GM23338 (cell line): ENCODE results near the gene SSTR4. TPM values are rescaled to one million over a fixed set of nuclear protein-coding genes. Genes with fewer than 3 reads are reported as not detected.

ENCODE experiments used
- ATAC-seq: fragments of 200-7000 bp; cut with Tn5 transposase; 3 replicates; pipeline ENCODE4 v1.9.1; 2020
- DNase-seq: peaks from one replicate; pipeline ENCODE4 v3.0.0-alpha.2; 2015; ENCODE audit warnings: low spot score
- H2AFZ ChIP-seq: fragments of 200-600 bp; sonication (generic); 2 replicates; pipeline ENCODE4 v1.8.0; 2016; ENCODE audit warnings: antibody characterized with exemption, mild to moderate bottlenecking, moderate library complexity
- H3F3A ChIP-seq: fragments of 200-600 bp; sonication (generic); replicated peaks from 2 replicates; pipeline ENCODE4 v1.8.0; 2017; ENCODE audit warnings: antibody characterized with exemption, mixed run types, low read depth
- H3K27ac ChIP-seq: fragments of 200-600 bp; sonication (generic); 2 replicates; pipeline ENCODE4 v1.6.1; 2016; ENCODE audit warnings: low read depth
- H3K27me3 ChIP-seq: fragments of 200-600 bp; sonication (generic); 2 replicates; pipeline ENCODE4 v1.8.0; 2016; ENCODE audit warnings: mild to moderate bottlenecking, mixed run types, moderate library complexity; ENCODE audit not compliant: insufficient read depth
- H3K36me3 ChIP-seq: fragments of 200-600 bp; sonication (generic); 2 replicates; pipeline ENCODE4 v1.8.0; 2016; ENCODE audit warnings: mild to moderate bottlenecking; ENCODE audit not compliant: insufficient read depth
- H3K4me1 ChIP-seq: fragments of 200-600 bp; sonication (generic); 2 replicates; pipeline ENCODE4 v1.8.0; 2016; ENCODE audit warnings: mild to moderate bottlenecking, moderate library complexity; ENCODE audit not compliant: insufficient read depth
- H3K4me2 ChIP-seq: fragments of 200-600 bp; sonication (generic); 2 replicates; pipeline ENCODE4 v1.7.1; 2017; ENCODE audit warnings: mixed run types
- H3K4me3 ChIP-seq: fragments of 200-600 bp; sonication (generic); 2 replicates; pipeline ENCODE4 v1.6.1; 2016; ENCODE audit warnings: mixed run types
- H3K79me2 ChIP-seq: fragments of 200-600 bp; sonication (generic); replicated peaks from 2 replicates; pipeline ENCODE4 v1.8.0; 2017; ENCODE audit warnings: mild to moderate bottlenecking; ENCODE audit not compliant: insufficient read depth
- H3K9me2 ChIP-seq: fragments of 200-600 bp; sonication (generic); 2 replicates; pipeline ENCODE4 v1.8.0; 2017; ENCODE audit not compliant: insufficient read depth
- H4K20me1 ChIP-seq: fragments of 200-600 bp; sonication (generic); replicated peaks from 2 replicates; pipeline ENCODE4 v1.8.0; 2017; ENCODE audit warnings: mild to moderate bottlenecking; ENCODE audit not compliant: insufficient read depth
- H3K27ac Mint-ChIP-seq: 2 replicates; pipeline ENCODE4 v1.8.0; 2020; ENCODE audit warnings: inconsistent platforms, mild to moderate bottlenecking, moderate library complexity, mixed read lengths
- H3K27me3 Mint-ChIP-seq: 3 replicates; pipeline ENCODE4 v1.8.0; 2022; ENCODE audit warnings: low read depth, mild to moderate bottlenecking, moderate library complexity, mixed read lengths, inconsistent platforms; ENCODE audit not compliant: insufficient read depth, poor library complexity
- H3K36me3 Mint-ChIP-seq: 3 replicates; pipeline ENCODE4 v1.8.0; 2021; ENCODE audit warnings: low read depth, mild to moderate bottlenecking, inconsistent platforms, moderate library complexity, mixed read lengths
- H3K4me1 Mint-ChIP-seq: 3 replicates; pipeline ENCODE4 v1.8.0; 2020; ENCODE audit warnings: mild to moderate bottlenecking, inconsistent platforms, mixed read lengths
- H3K4me3 Mint-ChIP-seq: 3 replicates; pipeline ENCODE4 v1.8.0; 2021; ENCODE audit warnings: moderate library complexity, mild to moderate bottlenecking, inconsistent platforms, mixed read lengths
- H3K9me3 Mint-ChIP-seq: 3 replicates; pipeline ENCODE4 v1.8.0; 2020; ENCODE audit warnings: moderate library complexity, mild to moderate bottlenecking, inconsistent platforms, mixed read lengths
- CREB1 ChIP-seq: fragments of 250-450 bp; sonication (Bioruptor Pico); IDR thresholded peaks from 2 replicates; pipeline ENCODE4 v1.5.0; 2020; ENCODE audit warnings: low read depth, mild to moderate bottlenecking, moderate library complexity
- CTCF ChIP-seq, 2 experiments: fragments of 200-600 bp in 1 of 2; sonication (generic) in 1 of 2; conservative IDR thresholded peaks; 2 replicates each; pipeline versions ENCODE4 v1.5.1 to v1.6.1; 2016 to 2017; ENCODE audit warnings: antibody characterized with exemption in 2 of 2, low read depth in 2 of 2, mild to moderate bottlenecking in 2 of 2, moderate library complexity in 1 of 2
- ETS1 ChIP-seq: IDR thresholded peaks from 2 replicates; pipeline ENCODE4 v1.6.1; 2016; ENCODE audit warnings: antibody characterized with exemption
- EZH2 ChIP-seq: fragments of 200-600 bp; sonication (generic); IDR thresholded peaks from one replicate; pipeline ENCODE4 v1.8.0; 2017; ENCODE audit warnings: antibody characterized with exemption, mild to moderate bottlenecking, low read depth; ENCODE audit not compliant: unreplicated experiment
- JUNB ChIP-seq: IDR thresholded peaks from one replicate; pipeline ENCODE4 v1.6.1; 2016; ENCODE audit warnings: antibody characterized with exemption; ENCODE audit not compliant: unreplicated experiment
- ZNF114 ChIP-seq: fragments of 250-450 bp; sonication (Bioruptor Pico); IDR thresholded peaks from 2 replicates; pipeline ENCODE4 v1.5.0; 2020; ENCODE audit warnings: mild to moderate bottlenecking, moderate library complexity
- polyA plus RNA-seq: library from polyadenylated mRNA; unstranded; fragments of >200 nt; fragmentation: Nextera tagmentation; extraction: Ambion mirVana; gene quantifications from 2 replicates; pipeline ENCODE4 v1.2.1, GENCODE V29; 2016
- total RNA-seq: library from RNA; depleted of rRNA; stranded (reverse); fragments of >200 nt; shearing (Covaris generic); gene quantifications from 2 replicates; pipeline ENCODE4 v1.2.3, GENCODE V29; 2014
- TF ChIP-seq, protein P1 (sequence below): IDR thresholded peaks from one replicate; pipeline ENCODE4 v1.6.1; 2018; ENCODE audit warnings: antibody characterized with exemption; ENCODE audit not compliant: unreplicated experiment

Gene SSTR4
- total and polyA plus RNA-seq, 2 experiments from 2014 or later = not detected

DNA sequence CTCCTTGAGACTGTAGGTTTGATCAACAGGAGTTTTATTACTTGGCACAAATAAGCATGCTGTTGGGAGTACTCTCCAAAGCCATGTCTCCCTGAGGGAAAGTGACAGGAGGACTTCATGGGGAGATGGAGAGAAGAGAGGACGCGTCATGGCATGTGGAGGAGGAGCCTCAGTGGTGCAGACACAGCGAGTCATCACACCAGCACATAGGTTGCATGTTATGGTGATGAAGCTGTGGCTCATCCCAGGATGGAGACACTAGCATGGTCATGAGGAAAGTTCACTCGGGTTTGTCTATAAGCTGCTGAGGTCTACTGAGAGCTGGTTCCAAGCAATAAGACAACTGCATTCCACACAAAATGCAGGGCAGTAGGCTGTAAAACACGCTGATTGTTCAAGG, 13.2 kb upstream of the SSTR4 start:
- Histone ChIP-seq H3K36me3 (no peaks in the 10 kb centered on the region), H3K27ac (no peak overlapping the region), H3K4me1 (no peaks in the 10 kb centered on the region), H3K4me3 (no peak overlapping the region), H3F3A (no peaks in the 10 kb centered on the region), H3K4me2 (no peak overlapping the region), H4K20me1 (no peaks in the 10 kb centered on the region), H3K9me2 (no peaks in the 10 kb centered on the region), H3K79me2 (no peaks in the 10 kb centered on the region), H3K27me3 (no peaks in the 10 kb centered on the region), H2AFZ (no peak overlapping the region)
- no peak overlapping the region for H3K4me3 Mint-ChIP-seq
- DNase-seq = no peak
- no peaks in the 10 kb centered on the region for H3K27me3 Mint-ChIP-seq
- no peaks in the 10 kb centered on the region for H3K4me1 Mint-ChIP-seq
- H3K27ac Mint-ChIP-seq = no peak overlapping the region
- TF ChIP-seq, protein P1, sequence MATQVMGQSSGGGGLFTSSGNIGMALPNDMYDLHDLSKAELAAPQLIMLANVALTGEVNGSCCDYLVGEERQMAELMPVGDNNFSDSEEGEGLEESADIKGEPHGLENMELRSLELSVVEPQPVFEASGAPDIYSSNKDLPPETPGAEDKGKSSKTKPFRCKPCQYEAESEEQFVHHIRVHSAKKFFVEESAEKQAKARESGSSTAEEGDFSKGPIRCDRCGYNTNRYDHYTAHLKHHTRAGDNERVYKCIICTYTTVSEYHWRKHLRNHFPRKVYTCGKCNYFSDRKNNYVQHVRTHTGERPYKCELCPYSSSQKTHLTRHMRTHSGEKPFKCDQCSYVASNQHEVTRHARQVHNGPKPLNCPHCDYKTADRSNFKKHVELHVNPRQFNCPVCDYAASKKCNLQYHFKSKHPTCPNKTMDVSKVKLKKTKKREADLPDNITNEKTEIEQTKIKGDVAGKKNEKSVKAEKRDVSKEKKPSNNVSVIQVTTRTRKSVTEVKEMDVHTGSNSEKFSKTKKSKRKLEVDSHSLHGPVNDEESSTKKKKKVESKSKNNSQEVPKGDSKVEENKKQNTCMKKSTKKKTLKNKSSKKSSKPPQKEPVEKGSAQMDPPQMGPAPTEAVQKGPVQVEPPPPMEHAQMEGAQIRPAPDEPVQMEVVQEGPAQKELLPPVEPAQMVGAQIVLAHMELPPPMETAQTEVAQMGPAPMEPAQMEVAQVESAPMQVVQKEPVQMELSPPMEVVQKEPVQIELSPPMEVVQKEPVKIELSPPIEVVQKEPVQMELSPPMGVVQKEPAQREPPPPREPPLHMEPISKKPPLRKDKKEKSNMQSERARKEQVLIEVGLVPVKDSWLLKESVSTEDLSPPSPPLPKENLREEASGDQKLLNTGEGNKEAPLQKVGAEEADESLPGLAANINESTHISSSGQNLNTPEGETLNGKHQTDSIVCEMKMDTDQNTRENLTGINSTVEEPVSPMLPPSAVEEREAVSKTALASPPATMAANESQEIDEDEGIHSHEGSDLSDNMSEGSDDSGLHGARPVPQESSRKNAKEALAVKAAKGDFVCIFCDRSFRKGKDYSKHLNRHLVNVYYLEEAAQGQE = no peak
- no peak for TF ChIP-seq EZH2
- no peak for TF ChIP-seq ETS1
- TF ChIP-seq CREB1 (CRISPR knock-in tag) = no peak
- H3K9me3 Mint-ChIP-seq = no peaks in the 10 kb centered on the region
- no peak for ATAC-seq
- H3K36me3 Mint-ChIP-seq = no peaks in the 10 kb centered on the region

DNA sequence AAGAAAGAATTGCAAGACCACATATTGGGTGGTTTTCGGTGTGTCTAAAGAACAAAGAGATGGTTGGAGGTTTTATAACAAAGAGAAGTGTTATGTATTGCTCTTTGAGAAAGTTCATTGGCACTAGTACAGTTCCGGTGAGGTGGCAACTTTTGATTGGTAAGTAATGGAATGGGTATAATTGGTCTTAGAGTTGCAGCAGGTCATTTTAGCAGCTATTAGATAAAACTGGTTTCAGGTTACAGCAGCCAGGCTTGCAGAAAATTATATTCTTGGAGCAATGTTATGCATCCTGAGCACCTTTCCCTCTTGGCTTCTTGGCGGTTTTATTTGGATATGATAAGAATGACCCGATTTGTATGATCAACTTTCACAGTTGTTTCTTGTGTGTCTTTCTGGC, 12.3 kb upstream of the SSTR4 start:
- TF ChIP-seq JUNB = no peak
- TF ChIP-seq CTCF (conservative IDR thresholded peaks at IDR 0.05; ENCODE audit: low read depth in 2 of 2) = no peak
- no peak for TF ChIP-seq CREB1 (CRISPR knock-in tag)
- TF ChIP-seq ETS1 = no peak
- TF ChIP-seq, protein P1 = no peak
- TF ChIP-seq ZNF114 (CRISPR knock-in tag) = no peak
- Mint-ChIP-seq H3K4me3 (no peak overlapping the region), H3K36me3 (no peaks in the 10 kb centered on the region), H3K27me3 (no peaks in the 10 kb centered on the region), H3K9me3 (no peaks in the 10 kb centered on the region), H3K4me1 (no peaks in the 10 kb centered on the region), H3K27ac (no peak overlapping the region)
- H4K20me1 ChIP-seq = no peaks in the 10 kb centered on the region
- H3K79me2 ChIP-seq = no peaks in the 10 kb centered on the region
- no peak overlapping the region for H3K4me2 ChIP-seq
- DNase-seq (no peak), ATAC-seq (no peak)
- H3K4me1 ChIP-seq = no peaks in the 10 kb centered on the region
- H2AFZ ChIP-seq = no peak overlapping the region
- H3F3A ChIP-seq = no peaks in the 10 kb centered on the region
- H3K27ac ChIP-seq = no peak overlapping the region
- H3K27me3 ChIP-seq = no peaks in the 10 kb centered on the region
- H3K9me2 ChIP-seq = no peaks in the 10 kb centered on the region
- H3K36me3 ChIP-seq = no peaks in the 10 kb centered on the region
- H3K4me3 ChIP-seq = no peak overlapping the region
